ENCODE results near the gene SYPL1. TPM values are rescaled to one million over a fixed set of nuclear protein-coding genes. Genes with fewer than 3 reads are reported as not detected.

SYPL1 gene
- total RNA-seq, 1 experiment from 2014 or later = 78.0 TPM

- H3K9me3 ChIP-seq (ENCODE audit: control insufficient read depth in 1 of 2, insufficient read depth in 1 of 2, low read depth in 1 of 2, low read length in 2 of 2) = no peaks in the 10 kb centered on the region
- ChIA-PET CTCF (no interaction called here), RAD21 (ENCODE audit: low non-redundant PET in 1 of 2, low total read pairs in 2 of 2, uncharacterized antibody in 2 of 2, unreplicated experiment in 2 of 2) (no interaction called here), POLR2A (no interaction called here)
- no peaks in the 10 kb centered on the region for H4K20me1 ChIP-seq (ENCODE audit: insufficient read depth)
- no peak overlapping the region for H2AFZ ChIP-seq (ENCODE audit: low read depth, low read length, poor library complexity, severe bottlenecking)
- H3K27ac ChIP-seq (ENCODE audit: low read depth, low read length) = no peak overlapping the region
- TF ChIP-seq ZBTB33 (IDR thresholded peaks at IDR 0.05; ENCODE audit: extremely low read depth, insufficient replicate concordance, low read length) (no peak), ELF1 (IDR thresholded peaks at IDR 0.05; ENCODE audit: borderline replicate concordance, low read depth) (no peak), ATF3 (IDR thresholded peaks at IDR 0.05) (no peak), REST (IDR thresholded peaks at IDR 0.05; ENCODE audit: low read depth) (no peak), EZH2phosphoT487 (IDR thresholded peaks at IDR 0.05; ENCODE audit: borderline replicate concordance) (no peak), EGR1 (IDR thresholded peaks at IDR 0.05; ENCODE audit: low read depth) (no peak), EZH2 (IDR thresholded peaks at IDR 0.05) (no peak), SP1 (IDR thresholded peaks at IDR 0.05; ENCODE audit: low read depth) (no peak), YY1 (IDR thresholded peaks at IDR 0.05; ENCODE audit: extremely low read depth, insufficient replicate concordance, low read depth, low read length) (no peak), ZFX (IDR thresholded peaks at IDR 0.05) (no peak)
- no peak overlapping the region for H3K4me2 ChIP-seq (ENCODE audit: low read length)
- DNase-seq (ENCODE audit: low read depth, low spot score) (no peak), ATAC-seq (no peak)
- no peaks in the 10 kb centered on the region for H3K79me2 ChIP-seq (ENCODE audit: insufficient read depth, low read length)
- no peaks in the 10 kb centered on the region for H3K27me3 ChIP-seq (ENCODE audit: insufficient read depth, low read length)
- H3K9me2 ChIP-seq (ENCODE audit: insufficient read depth) = no peaks in the 10 kb centered on the region
- intact Hi-C loops (cut with micrococcal nuclease) = no loop called here
- peaks cover 0 to 4% of the 10 kb centered on the region in 2 experiments; a peak in 1 of 4 replicates for H3K4me1 ChIP-seq (ENCODE audit: control insufficient read depth in 1 of 2, insufficient read depth in 2 of 2, low read length in 2 of 2)
- no peak overlapping the region for H3K4me3 ChIP-seq (replicated peaks in 1 of 2; ENCODE audit: low read depth in 1 of 2, low read length in 2 of 2)
- BruUV-seq (replicated peaks) = no TSS peak
- H3K9ac ChIP-seq (ENCODE audit: low read length) = no peak overlapping the region
- H3K36me3 ChIP-seq (ENCODE audit: control insufficient read depth in 1 of 2, insufficient read depth in 2 of 2, low read length in 2 of 2) = no peaks in the 10 kb centered on the region
Observed at GRCh38 chr7:106120500-106120899, 8.4 kb upstream of the SYPL1 start.

Data from HCT116 (cell line).